Measurements from ENCODE around the gene ABCB11. TPM values are rescaled to one million over a fixed set of nuclear protein-coding genes. Genes with fewer than 3 reads are reported as not detected.

ABCB11 gene
- total RNA-seq = 10 to 100 TPM in 1 of 3 donors, under 1 TPM in 2; under 0.01 to 18.4 (median 0.66) TPM

- no peaks in the 10 kb centered on the region for H3K9me3 ChIP-seq
- TF ChIP-seq POLR2A (IDR thresholded peaks at IDR 0.05) (no peak), POLR2AphosphoS5 (IDR thresholded peaks at IDR 0.05) (no peak), CTCF (IDR thresholded peaks at IDR 0.05) (no peak)
- H3K27ac ChIP-seq = no peak within 1 kb of the TSS
- H3K27me3 ChIP-seq = no peaks in the 10 kb centered on the region
- no peaks in the 10 kb centered on the region for H3K4me1 ChIP-seq
- intact Hi-C loops (cut with DNase I; ENCODE audit: low total_unique reads) = no loop called here
- no peak within 1 kb of the TSS for H3K4me3 ChIP-seq
- H3K36me3 ChIP-seq = no peaks in the 10 kb centered on the region
- no peak for DNase-seq (ENCODE audit: low spot score in 2 of 2)
Measured at GRCh38 chr2:169031202-169031601, at the start of gene ABCB11. TSS of gene ABCB11 (minus strand) at chr2:169031324. CDS start at chr2:169018125, 13,199 bp downstream.

GRCh38 chr2:169080250-169081069 is 49.3 kb upstream of the ABCB11 start:
- no peak for DNase-seq (ENCODE audit: low spot score in 2 of 2)
- Histone ChIP-seq H3K9me3 (no peaks in the 10 kb centered on the region), H3K4me3 (no peak overlapping the region), H3K27ac (no peak overlapping the region), H3K4me1 (no peaks in the 10 kb centered on the region), H3K36me3 (no peaks in the 10 kb centered on the region), H3K27me3 (no peaks in the 10 kb centered on the region)
- intact Hi-C loops (cut with DNase I; ENCODE audit: low total_unique reads) = no loop called here
- TF ChIP-seq POLR2A (IDR thresholded peaks at IDR 0.05) = no peak
- no peak for TF ChIP-seq POLR2AphosphoS5 (IDR thresholded peaks at IDR 0.05)
- TF ChIP-seq CTCF (IDR thresholded peaks at IDR 0.05) = no peak

- no peaks in the 10 kb centered on the region for H3K4me1 ChIP-seq
- no peaks in the 10 kb centered on the region for H3K27me3 ChIP-seq
- no peak overlapping the region for H3K27ac ChIP-seq
- no peaks in the 10 kb centered on the region for H3K9me3 ChIP-seq
- H3K36me3 ChIP-seq = no peaks in the 10 kb centered on the region
- no peak for DNase-seq (ENCODE audit: low spot score in 2 of 2)
- H3K4me3 ChIP-seq = no peak overlapping the region
- intact Hi-C loops (cut with DNase I; ENCODE audit: low total_unique reads) = no loop called here
- TF ChIP-seq POLR2A (IDR thresholded peaks at IDR 0.05) (no peak), POLR2AphosphoS5 (IDR thresholded peaks at IDR 0.05) (no peak), CTCF (IDR thresholded peaks at IDR 0.05) (no peak)
Measured at GRCh38 chr2:169077674-169078240, 46.6 kb upstream of the ABCB11 start.

- intact Hi-C loops (cut with DNase I; ENCODE audit: low total_unique reads) = no loop called here
- Histone ChIP-seq H3K36me3 (no peaks in the 10 kb centered on the region), H3K4me1 (no peaks in the 10 kb centered on the region), H3K27ac (no peak overlapping the region), H3K27me3 (no peaks in the 10 kb centered on the region), H3K9me3 (no peaks in the 10 kb centered on the region), H3K4me3 (no peak overlapping the region)
- DNase-seq (ENCODE audit: low spot score in 2 of 2) = no peak
- TF ChIP-seq CTCF (IDR thresholded peaks at IDR 0.05) (no peak), POLR2AphosphoS5 (IDR thresholded peaks at IDR 0.05) (no peak), POLR2A (IDR thresholded peaks at IDR 0.05) (no peak)
Measured at GRCh38 chr2:169073963-169074751, 43.0 kb upstream of the ABCB11 start.

All from breast epithelium (tissue), 4 donors.